B cell (primary cell): ENCODE results near the gene CDR2L.

Experiments used
- EZH2 ChIP-seq: IDR thresholded peaks from 2 replicates; pipeline ENCODE4 v1.6.1; 2012; ENCODE audit warnings: borderline replicate concordance, low read depth, mild to moderate bottlenecking, moderate library complexity, low read length; ENCODE audit not compliant: insufficient read depth, poor library complexity, severe bottlenecking
- TF ChIP-seq, protein P1 (sequence below): fragments of 200-600 bp; IDR thresholded peaks from one replicate; pipeline ENCODE4 v1.8.0; 2022; ENCODE audit warnings: antibody characterized with exemption, mild to moderate bottlenecking

DNA sequence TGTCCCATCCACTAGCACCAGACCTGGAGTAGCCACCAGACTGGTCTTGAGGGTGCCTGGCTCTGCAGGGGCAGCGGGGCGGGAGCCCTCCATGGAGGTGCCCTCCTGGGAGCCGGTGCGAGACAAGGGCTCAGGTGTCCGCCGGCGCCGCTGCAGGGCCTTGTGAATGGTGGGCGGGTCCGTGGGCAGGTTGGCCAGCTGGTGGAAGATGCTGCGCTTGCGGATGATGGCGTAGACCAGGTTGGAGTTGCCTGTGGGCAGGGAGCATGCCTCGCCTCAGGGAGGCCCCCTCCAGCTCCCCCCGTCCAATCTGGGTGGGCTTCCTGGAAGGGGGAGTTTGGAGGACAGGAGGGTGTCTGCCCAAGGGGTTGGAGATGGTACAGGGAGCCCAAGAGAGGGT, 33.3 kb upstream of the CDR2L start:
- TF ChIP-seq, protein P1, sequence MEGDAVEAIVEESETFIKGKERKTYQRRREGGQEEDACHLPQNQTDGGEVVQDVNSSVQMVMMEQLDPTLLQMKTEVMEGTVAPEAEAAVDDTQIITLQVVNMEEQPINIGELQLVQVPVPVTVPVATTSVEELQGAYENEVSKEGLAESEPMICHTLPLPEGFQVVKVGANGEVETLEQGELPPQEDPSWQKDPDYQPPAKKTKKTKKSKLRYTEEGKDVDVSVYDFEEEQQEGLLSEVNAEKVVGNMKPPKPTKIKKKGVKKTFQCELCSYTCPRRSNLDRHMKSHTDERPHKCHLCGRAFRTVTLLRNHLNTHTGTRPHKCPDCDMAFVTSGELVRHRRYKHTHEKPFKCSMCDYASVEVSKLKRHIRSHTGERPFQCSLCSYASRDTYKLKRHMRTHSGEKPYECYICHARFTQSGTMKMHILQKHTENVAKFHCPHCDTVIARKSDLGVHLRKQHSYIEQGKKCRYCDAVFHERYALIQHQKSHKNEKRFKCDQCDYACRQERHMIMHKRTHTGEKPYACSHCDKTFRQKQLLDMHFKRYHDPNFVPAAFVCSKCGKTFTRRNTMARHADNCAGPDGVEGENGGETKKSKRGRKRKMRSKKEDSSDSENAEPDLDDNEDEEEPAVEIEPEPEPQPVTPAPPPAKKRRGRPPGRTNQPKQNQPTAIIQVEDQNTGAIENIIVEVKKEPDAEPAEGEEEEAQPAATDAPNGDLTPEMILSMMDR: no peak
- no peak for TF ChIP-seq EZH2
